ENCODE data around the gene DIP2A. TPM values are rescaled to one million over a fixed set of nuclear protein-coding genes. Genes with fewer than 3 reads are reported as not detected.

Gene DIP2A
- total and polyA plus RNA-seq, 9 donors, result 16.3 to 31.4 (median 22.5) TPM

DNA sequence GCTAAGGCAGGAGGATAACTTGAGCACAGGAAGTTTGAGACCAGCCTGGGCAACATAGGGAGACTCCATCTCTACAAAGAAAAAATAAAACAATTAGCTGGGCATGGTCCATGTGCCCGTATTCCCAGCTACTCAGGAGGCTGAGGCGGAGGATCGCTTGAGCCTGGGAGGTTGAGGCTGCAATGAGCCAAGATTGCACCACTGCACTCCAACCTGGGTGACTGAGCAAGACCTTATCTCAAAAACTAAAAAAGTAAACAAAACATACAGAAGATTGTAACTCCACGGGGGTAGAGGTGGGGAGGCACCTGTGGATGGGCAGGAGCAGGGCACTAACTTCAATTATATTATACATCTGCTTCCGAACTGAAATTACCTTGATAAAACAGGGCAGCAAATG is 141.6 kb downstream of the DIP2A start:
- Histone ChIP-seq H3K9me3 (replicated peaks; ENCODE audit: control insufficient read depth, low read depth, low read length) (no peaks in the 10 kb centered on the region), H3K4me3 (ENCODE audit: low read length) (no peak overlapping the region), H3K27me3 (ENCODE audit: control insufficient read depth, insufficient read depth, low read length) (no peaks in the 10 kb centered on the region), H3K36me3 (ENCODE audit: control insufficient read depth, insufficient read depth, low read length) (no peaks in the 10 kb centered on the region), H3K4me1 (ENCODE audit: control insufficient read depth, insufficient read depth, low read length) (peaks cover 26% of the 10 kb centered on the region), H3K27ac (ENCODE audit: low read length) (no peak overlapping the region)
- DNase-seq, result no peak
- WGBS (ENCODE audit: insufficient coverage), result 80% methylated on average over 1 of the region's 5 CpGs

GRCh38 chr21:46600978-46601377 is 142.3 kb downstream of the DIP2A start:
- WGBS (ENCODE audit: insufficient coverage), result 77% methylated on average over 5 of the region's 9 CpGs
- no peaks in the 10 kb centered on the region for H3K9me3 ChIP-seq (replicated peaks; ENCODE audit: control insufficient read depth, low read depth, low read length)
- no peaks in the 10 kb centered on the region for H3K36me3 ChIP-seq (ENCODE audit: control insufficient read depth, insufficient read depth, low read length)
- no peaks in the 10 kb centered on the region for H3K27me3 ChIP-seq (ENCODE audit: control insufficient read depth, insufficient read depth, low read length)
- no peak overlapping the region for H3K4me3 ChIP-seq (ENCODE audit: low read length)
- H3K27ac ChIP-seq (ENCODE audit: low read length), result no peak overlapping the region
- no peak for DNase-seq
- peaks cover 32% of the 10 kb centered on the region for H3K4me1 ChIP-seq (ENCODE audit: control insufficient read depth, insufficient read depth, low read length)

DNA sequence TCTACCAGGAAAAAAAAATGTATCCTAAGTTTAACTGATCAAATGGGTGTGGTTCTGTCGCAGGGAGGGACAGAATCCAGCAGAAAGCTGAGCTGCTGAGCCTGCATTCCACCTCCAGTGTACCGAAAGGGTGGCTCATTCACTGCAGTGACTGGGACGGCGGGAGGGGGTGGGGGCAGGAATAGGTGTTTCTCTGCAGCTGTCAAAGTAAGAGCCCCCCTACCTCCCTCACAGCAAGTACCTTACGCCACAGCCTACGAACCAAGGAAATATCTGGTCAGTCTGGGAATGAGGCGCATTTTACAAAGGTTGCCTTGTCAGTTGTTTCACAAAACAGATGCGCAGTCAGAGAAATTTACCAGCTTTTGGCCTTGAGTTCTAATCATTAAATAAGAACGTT is 144.5 kb downstream of the DIP2A start:
- Histone ChIP-seq H3K4me1 (ENCODE audit: control insufficient read depth, insufficient read depth, low read length) (peaks cover 31% of the 10 kb centered on the region), H3K4me3 (ENCODE audit: low read length) (no peak overlapping the region), H3K27me3 (ENCODE audit: control insufficient read depth, insufficient read depth, low read length) (no peaks in the 10 kb centered on the region), H3K27ac (ENCODE audit: low read length) (no peak overlapping the region), H3K36me3 (ENCODE audit: control insufficient read depth, insufficient read depth, low read length) (no peaks in the 10 kb centered on the region), H3K9me3 (replicated peaks; ENCODE audit: control insufficient read depth, low read depth, low read length) (no peaks in the 10 kb centered on the region)
- 63% methylated on average over 2 of the region's 9 CpGs for WGBS (ENCODE audit: insufficient coverage)
- peak; percentile 35 for DNase-seq

- Histone ChIP-seq H3K9me3 (replicated peaks; ENCODE audit: control insufficient read depth, low read depth, low read length) (no peaks in the 10 kb centered on the region), H3K27ac (ENCODE audit: low read length) (no peak overlapping the region), H3K36me3 (ENCODE audit: control insufficient read depth, insufficient read depth, low read length) (no peaks in the 10 kb centered on the region), H3K4me3 (ENCODE audit: low read length) (no peak overlapping the region), H3K27me3 (ENCODE audit: control insufficient read depth, insufficient read depth, low read length) (no peaks in the 10 kb centered on the region), H3K4me1 (ENCODE audit: control insufficient read depth, insufficient read depth, low read length) (peaks cover 22% of the 10 kb centered on the region)
- DNase-seq, result no peak
- 79% methylated on average over 5 of the region's 9 CpGs for WGBS (ENCODE audit: insufficient coverage)
Observed at GRCh38 chr21:46604329-46604974, 145.8 kb downstream of the DIP2A start.

- peak within 1 kb of the TSS; percentile 33 for H3K27ac ChIP-seq (ENCODE audit: low read length)
- peaks cover 22% of the 10 kb centered on the region for H3K4me1 ChIP-seq (ENCODE audit: control insufficient read depth, insufficient read depth, low read length)
- no peaks in the 10 kb centered on the region for H3K27me3 ChIP-seq (ENCODE audit: control insufficient read depth, insufficient read depth, low read length)
- no peak within 1 kb of the TSS for H3K4me3 ChIP-seq (ENCODE audit: low read length)
- 46% methylated on average over 10 of the region's 15 CpGs for WGBS (ENCODE audit: insufficient coverage)
- H3K36me3 ChIP-seq (ENCODE audit: control insufficient read depth, insufficient read depth, low read length), result no peaks in the 10 kb centered on the region
- peak; percentile 44 for DNase-seq
- no peaks in the 10 kb centered on the region for H3K9me3 ChIP-seq (replicated peaks; ENCODE audit: control insufficient read depth, low read depth, low read length)
Observed at GRCh38 chr21:46604975-46605766, 146.5 kb downstream of the DIP2A start, which contains the start of gene S100B. S100B (minus strand) TSS chr21:46605082; CDS start chr21:46602415, 2,667 bp downstream.

GRCh38 chr21:46605767-46606426 is 147.2 kb downstream of the DIP2A start:
- Histone ChIP-seq H3K36me3 (ENCODE audit: control insufficient read depth, insufficient read depth, low read length) (no peaks in the 10 kb centered on the region), H3K4me3 (ENCODE audit: low read length) (no peak overlapping the region), H3K9me3 (replicated peaks; ENCODE audit: control insufficient read depth, low read depth, low read length) (peaks cover 5% of the 10 kb centered on the region), H3K4me1 (ENCODE audit: control insufficient read depth, insufficient read depth, low read length) (peaks cover 22% of the 10 kb centered on the region), H3K27me3 (ENCODE audit: control insufficient read depth, insufficient read depth, low read length) (no peaks in the 10 kb centered on the region), H3K27ac (ENCODE audit: low read length) (peak overlapping the region; percentile 33)
- peak; percentile 48 for DNase-seq
- WGBS (ENCODE audit: insufficient coverage), result 74% methylated on average over 9 of the region's 14 CpGs

- DNase-seq, result no peak
- no peaks in the 10 kb centered on the region for H3K27me3 ChIP-seq (ENCODE audit: control insufficient read depth, insufficient read depth, low read length)
- peaks cover 5% of the 10 kb centered on the region for H3K9me3 ChIP-seq (replicated peaks; ENCODE audit: control insufficient read depth, low read depth, low read length)
- 61% methylated on average over 4 of the region's 7 CpGs for WGBS (ENCODE audit: insufficient coverage)
- no peaks in the 10 kb centered on the region for H3K36me3 ChIP-seq (ENCODE audit: control insufficient read depth, insufficient read depth, low read length)
- peaks cover 22% of the 10 kb centered on the region for H3K4me1 ChIP-seq (ENCODE audit: control insufficient read depth, insufficient read depth, low read length)
- no peak overlapping the region for H3K4me3 ChIP-seq (ENCODE audit: low read length)
- H3K27ac ChIP-seq (ENCODE audit: low read length), result no peak overlapping the region
Observed at GRCh38 chr21:46606427-46606813, 147.7 kb downstream of the DIP2A start.

- H3K4me1 ChIP-seq (ENCODE audit: control insufficient read depth, insufficient read depth, low read length), result peaks cover 20% of the 10 kb centered on the region
- H3K36me3 ChIP-seq (ENCODE audit: control insufficient read depth, insufficient read depth, low read length), result no peaks in the 10 kb centered on the region
- H3K27me3 ChIP-seq (ENCODE audit: control insufficient read depth, insufficient read depth, low read length), result no peaks in the 10 kb centered on the region
- H3K4me3 ChIP-seq (ENCODE audit: low read length), result no peak overlapping the region
- no peak overlapping the region for H3K27ac ChIP-seq (ENCODE audit: low read length)
- peaks cover 5% of the 10 kb centered on the region for H3K9me3 ChIP-seq (replicated peaks; ENCODE audit: control insufficient read depth, low read depth, low read length)
- no peak for DNase-seq
- WGBS (ENCODE audit: insufficient coverage), result no CpG with 5 or more reads among the region's 2 CpGs
Observed at GRCh38 chr21:46607636-46608035, 148.9 kb downstream of the DIP2A start.

DNA sequence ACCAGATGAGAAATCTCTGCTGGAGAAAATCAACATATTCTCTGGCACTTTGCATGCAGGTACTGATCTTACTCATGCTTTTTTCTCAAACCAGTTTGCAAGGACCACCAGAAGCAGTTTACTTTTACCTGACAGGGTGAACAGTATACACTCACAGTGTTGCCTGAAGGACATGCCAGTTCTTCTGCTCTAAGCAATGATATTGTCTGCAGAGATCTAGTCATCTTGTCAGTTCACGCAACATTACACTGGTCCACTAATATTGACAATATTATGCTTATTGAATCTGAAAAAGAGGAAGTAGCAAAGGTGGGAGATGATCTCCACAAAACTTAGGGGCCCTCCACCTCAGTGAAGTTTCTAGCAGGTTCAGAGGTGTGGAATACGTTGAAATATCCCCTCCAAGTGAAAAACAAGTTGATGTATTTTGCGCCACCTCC is 150.0 kb downstream of the DIP2A start:
- H3K36me3 ChIP-seq (ENCODE audit: control insufficient read depth, insufficient read depth, low read length), result no peaks in the 10 kb centered on the region
- H3K27me3 ChIP-seq (ENCODE audit: control insufficient read depth, insufficient read depth, low read length), result no peaks in the 10 kb centered on the region
- peaks cover 5% of the 10 kb centered on the region for H3K9me3 ChIP-seq (replicated peaks; ENCODE audit: control insufficient read depth, low read depth, low read length)
- no peak overlapping the region for H3K4me3 ChIP-seq (ENCODE audit: low read length)
- H3K27ac ChIP-seq (ENCODE audit: low read length), result no peak overlapping the region
- DNase-seq, result no peak
- H3K4me1 ChIP-seq (ENCODE audit: control insufficient read depth, insufficient read depth, low read length), result peaks cover 19% of the 10 kb centered on the region
- no CpG with 5 or more reads among the region's 3 CpGs for WGBS (ENCODE audit: insufficient coverage)

Data from muscle of leg (tissue), 11 donors.